Amygdala (tissue), 56 donors: ENCODE results near the gene SGMS1.

Source experiments
- DNase-seq, 56 donors: peaks; one replicate each; lab custom pipeline; 2025; lab: John Stamatoyannopoulos, UW

Gene SGMS1

DNA sequence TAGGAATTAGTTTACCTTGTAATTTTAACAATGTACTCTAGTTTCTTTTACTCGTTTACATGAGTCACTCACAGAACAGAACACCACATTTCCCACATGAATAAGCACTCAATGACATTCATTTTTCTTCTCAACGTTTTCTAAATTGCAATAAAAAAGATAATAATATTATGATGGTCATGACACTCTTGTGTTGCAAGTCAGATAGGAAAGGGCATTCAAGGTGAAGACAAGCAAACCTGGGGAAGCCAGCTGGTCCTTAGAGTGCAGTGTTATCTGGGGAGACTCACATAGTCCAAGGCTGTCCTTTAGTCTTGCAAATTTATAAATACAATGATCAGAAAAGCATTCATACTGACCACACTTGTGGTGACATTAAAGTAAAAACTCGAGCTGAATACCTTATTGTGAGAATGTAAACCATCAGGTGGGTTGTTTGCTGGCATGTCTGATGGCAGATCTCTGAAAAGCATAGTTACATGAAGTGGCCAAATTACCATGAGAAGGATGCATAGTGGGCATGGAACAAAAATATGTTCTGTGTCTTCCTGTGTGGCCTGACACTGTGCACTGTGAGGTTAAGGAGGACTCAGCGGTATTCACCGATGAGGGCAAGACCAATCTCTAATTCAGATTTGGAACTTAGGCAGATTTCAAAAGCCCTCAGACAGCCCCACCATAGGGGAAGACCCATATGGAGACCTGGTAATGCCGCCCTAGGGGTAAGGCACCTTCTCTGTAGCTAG, 213.5 kb downstream of the SGMS1 start:
- no peak for DNase-seq

GRCh38 chr10:50407076-50407801, 216.5 kb downstream of the SGMS1 start:
- DNase-seq: no peak

DNA sequence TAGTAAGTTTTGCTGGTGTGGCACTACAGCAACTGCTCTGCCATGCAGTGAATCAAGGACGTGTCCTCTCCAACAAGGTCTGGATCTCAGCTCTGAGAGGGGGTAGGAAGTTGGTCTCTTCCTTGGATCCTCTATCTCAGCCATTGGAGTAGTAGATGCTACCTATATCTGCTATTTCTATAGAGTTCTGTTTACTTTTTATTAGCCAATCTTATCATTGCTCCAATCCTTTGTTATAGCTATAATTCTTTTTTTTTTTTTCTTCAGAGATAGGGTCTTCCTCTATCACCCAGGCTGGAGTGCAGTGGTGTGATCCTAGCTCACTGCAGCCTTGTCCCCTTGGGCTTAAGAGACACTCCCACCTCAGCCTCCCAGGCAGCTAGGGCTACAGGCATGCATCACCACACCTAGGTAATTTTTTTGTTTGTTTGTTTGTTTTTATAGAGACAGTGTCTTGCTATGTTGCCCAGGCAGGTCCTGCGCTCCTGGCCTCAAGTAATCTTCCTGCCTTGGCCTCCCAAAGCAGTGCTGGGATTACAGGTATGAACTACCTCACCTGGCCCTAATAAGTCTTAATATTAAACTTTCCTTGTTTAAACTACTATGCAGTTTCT, 217.2 kb downstream of the SGMS1 start:
- no peak for DNase-seq

GRCh38 chr10:50405723-50406122, 218.0 kb downstream of the SGMS1 start:
- DNase-seq: no peak

- DNase-seq: no peak
These were observed 219.6 kb downstream of the SGMS1 start for GRCh38 chr10:50404021-50404773.

DNA sequence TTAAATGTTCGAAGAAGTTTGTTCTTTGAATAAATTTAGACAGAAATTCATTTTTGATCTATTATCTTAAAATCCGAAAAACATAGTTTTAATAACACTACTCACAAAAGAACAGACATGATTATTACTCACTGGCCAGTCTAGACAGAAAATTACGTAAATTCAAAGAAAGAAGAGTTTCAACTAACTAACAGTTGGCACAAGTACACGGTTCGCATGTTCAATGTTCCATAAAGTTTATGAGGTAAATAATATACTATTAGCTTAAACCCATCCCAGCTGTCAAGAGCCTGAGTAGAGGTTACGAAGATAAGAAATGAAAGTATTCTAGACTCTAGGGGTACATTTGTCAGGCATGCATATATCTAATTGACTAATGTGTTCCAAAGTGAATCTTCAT, 220.7 kb downstream of the SGMS1 start:
- DNase-seq: no peak

DNA sequence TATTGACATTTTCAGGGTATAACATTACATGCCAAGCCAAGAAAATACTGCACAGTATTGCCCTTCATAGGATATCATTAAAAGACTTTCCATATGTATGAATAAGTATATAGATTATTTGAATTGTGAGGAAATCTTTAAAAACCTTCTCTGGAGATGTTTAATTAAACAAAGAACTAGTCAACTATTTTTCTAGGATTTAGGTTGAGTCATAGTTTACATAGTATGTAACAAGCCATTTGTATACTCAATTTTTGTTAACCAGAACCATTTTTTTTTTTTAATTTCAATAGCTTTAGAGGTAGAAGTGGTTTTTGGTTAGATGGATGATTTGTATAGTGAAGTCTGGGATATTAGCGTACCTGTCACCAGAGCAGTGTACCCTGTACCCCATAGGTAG, 221.3 kb downstream of the SGMS1 start:
- no peak for DNase-seq

DNA sequence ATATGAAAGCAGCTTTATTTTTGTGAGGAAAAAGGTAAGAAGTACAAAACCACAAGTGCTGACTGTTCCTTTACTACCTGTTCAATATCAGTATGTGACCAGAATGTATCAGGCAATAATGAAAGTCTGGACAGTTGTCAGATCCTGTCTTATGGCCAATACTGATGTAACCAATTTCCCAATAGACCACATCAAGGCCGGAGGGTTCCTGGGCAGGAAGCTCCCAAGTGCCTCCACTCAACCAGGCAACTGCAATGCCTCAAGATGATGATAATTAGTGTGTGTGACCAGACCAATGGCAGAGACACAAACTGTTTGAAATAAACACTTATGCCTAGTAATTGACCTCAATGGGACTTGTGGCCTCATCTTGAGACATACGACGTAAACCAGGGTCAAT, 223.1 kb downstream of the SGMS1 start:
- DNase-seq: no peak

GRCh38 chr10:50398823-50399222, 224.9 kb downstream of the SGMS1 start:
- no peak for DNase-seq

GRCh38 chr10:50398381-50398780, 225.4 kb downstream of the SGMS1 start:
- DNase-seq: no peak

GRCh38 chr10:50397312-50398140, 226.2 kb downstream of the SGMS1 start:
- DNase-seq: no peak

DNA sequence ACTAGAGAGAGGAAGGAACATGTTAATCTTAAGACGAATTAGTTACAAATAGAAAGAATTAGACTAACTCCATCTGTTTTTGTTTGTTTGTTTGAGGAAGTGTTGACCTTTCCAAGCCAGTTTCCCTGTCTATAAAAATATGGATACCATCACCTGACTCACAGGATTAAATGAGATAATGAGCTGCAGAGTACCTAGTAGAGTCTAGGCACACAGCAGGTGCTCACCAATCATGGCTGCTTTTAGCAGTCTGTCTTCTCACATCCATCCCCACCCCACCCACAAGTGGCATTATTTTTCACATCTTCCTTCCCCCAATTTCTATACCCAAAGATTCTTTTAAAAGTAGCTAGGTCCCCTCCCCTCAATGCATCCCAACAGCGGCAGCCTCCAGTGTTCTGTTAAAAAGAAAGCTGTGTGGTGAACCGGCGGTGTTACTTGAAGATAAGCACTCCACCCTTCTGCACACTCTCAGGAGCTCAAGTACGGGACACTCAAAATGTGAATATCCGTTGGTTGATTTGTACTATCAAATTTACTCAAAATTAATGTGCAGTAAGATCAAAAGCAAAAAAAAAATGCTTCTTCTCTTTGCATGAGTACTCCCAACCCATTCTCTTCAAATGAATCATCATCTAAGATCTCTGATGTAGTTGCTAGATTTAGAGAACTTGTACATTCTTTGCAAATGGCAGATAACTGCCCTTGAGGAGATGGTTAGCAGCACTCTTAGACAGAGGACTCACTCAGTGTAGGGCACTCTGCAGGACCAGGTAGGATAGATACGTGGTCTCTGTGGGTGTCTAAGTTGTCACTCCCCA, 227.1 kb downstream of the SGMS1 start:
- DNase-seq: no peak

DNA sequence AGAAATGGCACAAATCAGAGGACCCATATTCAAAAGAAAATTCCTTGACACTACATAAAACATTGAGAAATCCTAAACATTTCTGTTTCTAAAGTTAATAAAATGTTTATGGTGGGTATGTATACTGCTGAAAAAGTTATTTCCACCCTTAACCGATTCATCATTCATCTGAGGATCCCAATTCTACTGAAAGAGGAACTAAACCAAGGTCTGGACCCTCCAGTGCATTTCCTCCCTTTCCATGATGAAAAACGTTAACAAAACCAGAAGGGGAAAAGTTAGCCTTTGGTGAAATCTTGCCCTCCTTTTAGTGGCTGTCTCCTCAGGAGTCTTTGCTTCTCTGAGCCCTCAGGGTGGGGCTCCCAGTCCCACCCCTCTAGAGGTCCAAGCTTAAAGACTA, 227.9 kb downstream of the SGMS1 start:
- DNase-seq: no peak

DNA sequence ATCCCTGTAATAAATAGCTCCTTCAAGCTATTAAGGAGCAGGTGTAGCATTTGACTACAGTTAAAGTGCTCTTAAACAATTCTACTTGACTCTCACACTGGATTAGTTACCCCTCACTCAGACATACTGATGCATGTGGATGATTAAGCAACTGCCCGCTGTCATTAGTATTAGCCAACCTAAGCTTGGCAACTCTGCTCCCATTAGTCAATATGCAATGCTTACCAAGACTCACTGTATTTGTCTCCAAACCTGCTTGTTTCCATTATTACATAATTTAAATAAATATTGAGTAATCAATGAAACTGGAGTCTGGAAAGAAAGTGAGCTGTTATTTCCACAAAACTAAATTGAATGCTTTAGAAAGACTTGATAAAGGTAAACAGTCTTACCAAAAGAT, 228.5 kb downstream of the SGMS1 start:
- DNase-seq: no peak

DNA sequence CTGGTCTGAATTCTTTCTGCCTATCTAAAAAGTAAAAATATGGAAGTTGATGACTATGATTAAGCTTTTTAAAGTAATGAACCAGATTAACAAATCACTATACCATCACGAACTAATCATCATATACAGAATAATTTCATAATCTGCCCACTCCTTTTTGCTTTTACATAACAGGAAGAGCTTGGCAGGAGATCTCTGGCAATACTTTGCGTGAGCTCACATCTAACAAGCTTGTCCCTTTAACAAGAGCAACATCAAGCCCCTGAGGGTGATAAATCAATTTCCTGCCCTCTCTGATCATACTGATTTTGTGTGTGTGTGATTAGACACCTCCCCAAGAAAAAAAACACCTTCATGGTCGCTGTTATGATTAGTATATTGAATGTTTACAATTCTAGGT, 228.9 kb downstream of the SGMS1 start:
- DNase-seq: no peak

DNA sequence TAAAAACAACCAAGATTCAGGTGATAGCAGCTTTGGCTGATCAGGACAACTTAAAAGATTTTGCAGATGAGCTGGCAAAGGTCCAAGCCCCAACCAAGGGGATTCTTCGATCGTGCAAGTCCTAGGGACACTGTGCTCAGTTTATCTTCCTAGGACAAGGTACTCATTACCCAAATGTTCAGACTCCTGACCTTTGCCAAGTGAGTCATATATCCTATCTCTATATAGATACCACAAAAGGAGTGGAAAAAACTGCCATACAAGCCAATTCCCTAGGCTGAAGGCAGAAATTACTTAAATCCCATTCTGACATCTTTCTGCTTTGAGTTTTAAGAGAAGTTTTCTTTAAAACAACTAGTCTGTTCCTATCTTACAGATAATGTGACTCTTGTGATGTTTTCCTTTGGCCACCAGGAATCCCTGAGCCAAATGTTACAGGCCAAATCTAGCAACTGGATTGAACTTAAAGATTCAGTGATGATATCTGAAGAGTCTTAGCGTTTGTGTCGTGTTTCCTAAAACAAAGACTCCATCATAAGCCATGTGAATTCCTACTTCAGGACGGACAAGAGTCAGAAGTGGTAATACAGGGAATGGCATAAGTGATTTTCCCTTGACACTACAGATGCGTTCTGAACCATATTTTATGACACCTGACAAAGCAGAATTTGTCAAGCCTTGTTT, 229.8 kb downstream of the SGMS1 start:
- DNase-seq: no peak

DNA sequence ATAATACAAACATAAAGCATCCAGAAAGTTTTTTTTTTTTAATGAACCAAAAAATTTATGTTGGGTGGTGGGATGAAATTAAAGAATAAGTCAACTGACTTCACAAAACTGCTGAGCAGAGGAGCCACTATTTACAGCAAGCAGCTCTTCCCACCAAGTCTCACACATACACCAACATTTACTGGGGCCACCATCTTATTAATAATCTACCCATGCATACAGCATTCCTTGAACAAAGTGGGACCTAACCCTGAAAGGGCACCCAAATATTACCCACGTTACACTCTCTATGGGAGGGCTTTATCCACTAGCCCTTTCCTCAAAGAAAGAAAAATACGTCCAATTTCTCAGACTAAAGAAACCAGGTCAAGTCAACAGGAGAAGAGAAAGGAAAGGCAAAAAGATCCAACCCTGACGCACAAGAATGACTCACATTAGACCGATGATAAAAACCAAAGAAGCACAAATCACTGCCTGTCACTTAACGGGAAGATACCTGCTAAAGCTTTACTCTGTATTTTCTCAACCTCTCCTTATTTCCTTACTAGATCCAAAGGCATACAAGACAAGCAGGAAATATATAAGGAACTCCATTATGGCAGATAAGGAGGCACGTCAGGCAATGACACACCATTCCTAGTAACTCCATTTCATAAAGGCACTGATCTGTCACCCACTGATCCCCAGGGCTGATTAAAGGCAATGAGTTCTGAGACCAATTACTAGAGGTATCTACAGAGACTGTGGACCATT, 230.6 kb downstream of the SGMS1 start:
- DNase-seq: no peak

DNA sequence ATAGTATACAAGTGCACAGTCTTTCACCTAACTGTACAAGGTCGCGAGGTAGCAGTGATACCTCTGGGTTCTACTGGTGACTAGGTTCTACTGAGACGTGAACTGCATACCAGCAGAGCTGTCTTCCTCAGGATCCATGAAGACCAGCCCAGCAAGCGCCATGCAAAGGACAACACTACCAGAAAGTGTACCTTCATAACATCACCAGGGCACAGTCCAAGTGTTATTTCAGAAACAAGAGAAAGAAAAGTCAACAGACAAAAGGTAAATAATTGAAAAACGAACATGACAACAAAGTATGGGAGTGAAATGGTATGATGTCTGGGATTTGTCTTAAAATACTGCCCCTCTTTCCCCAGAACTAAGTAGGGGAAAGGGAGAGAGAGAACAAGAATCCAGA, 231.3 kb downstream of the SGMS1 start:
- DNase-seq: no peak
